H1 (cell line): ENCODE data around the gene KRT9. TPM values are rescaled to one million over a fixed set of nuclear protein-coding genes. Genes with fewer than 3 reads are reported as not detected.

Experiments used
- CTCF ChIA-PET: fragments of 300-600 bp; sonication (Branson Sonifier 250); formaldehyde crosslinking; loops from one replicate; lab custom pipeline; 2021; ENCODE audit not compliant: partially characterized antibody; lab: Charles Lee
- POLR2A ChIA-PET: fragments of 300-600 bp; sonication (Branson Sonifier 250); formaldehyde crosslinking; loops from one replicate; lab custom pipeline; 2021; ENCODE audit warnings: inconsistent platforms; ENCODE audit not compliant: partially characterized antibody; lab: Charles Lee
- DNase-seq, 2 experiments: peaks; one replicate each; pipeline versions ENCODE4 v3.0.0 to v3.0.0-alpha.2; 2010 to 2022; ENCODE audit warnings: low spot score in 2 of 2, low read depth in 1 of 2, mixed read lengths in 1 of 2
- FAIRE-seq: peaks from 2 replicates; lab custom pipeline; 2011; peaks lifted over from hg19 to GRCh38; lab: Jason Lieb, UNC
- H2AFZ ChIP-seq: 2 replicates; pipeline ENCODE4 v1.8.1; 2012; ENCODE audit warnings: low read length, inconsistent platforms
- H2AK5ac ChIP-seq: 2 replicates; pipeline ENCODE4 v1.6.1; 2013; ENCODE audit warnings: low read depth, low read length
- H2BK120ac ChIP-seq: replicated peaks from 2 replicates; pipeline ENCODE3; 2013; ENCODE audit warnings: low read depth, low read length, inconsistent platforms
- H2BK12ac ChIP-seq: 2 replicates; pipeline ENCODE4 v1.6.1; 2013; ENCODE audit warnings: low read depth, low read length
- H2BK15ac ChIP-seq: 2 replicates; pipeline ENCODE4 v1.6.1; 2013; ENCODE audit warnings: low read length
- H2BK20ac ChIP-seq: 2 replicates; pipeline ENCODE4 v1.6.1; 2013; ENCODE audit warnings: low read length
- H2BK5ac ChIP-seq: 2 replicates; pipeline ENCODE4 v1.6.1; 2013; ENCODE audit warnings: low read depth, low read length
- H3K14ac ChIP-seq: 2 replicates; pipeline ENCODE4 v1.6.1; 2013; ENCODE audit warnings: inconsistent platforms; ENCODE audit not compliant: insufficient read length
- H3K18ac ChIP-seq: 2 replicates; pipeline ENCODE4 v1.6.1; 2013; ENCODE audit warnings: low read length; ENCODE audit errors: extremely low read depth
- H3K23ac ChIP-seq: 2 replicates; pipeline ENCODE4 v1.6.1; 2013; ENCODE audit warnings: inconsistent platforms; ENCODE audit not compliant: insufficient read length
- H3K23me2 ChIP-seq: 2 replicates; pipeline ENCODE4 v1.6.1; 2013; ENCODE audit warnings: low read depth, low read length
- H3K27ac ChIP-seq: 2 replicates; pipeline ENCODE4 v1.6.1; 2011; ENCODE audit warnings: low read depth, low read length, inconsistent platforms
- H3K27me3 ChIP-seq, 4 experiments: replicated peaks in 1 of 4; 1 replicate in 1 of 4; 2 replicates in 3 of 4; pipeline versions ENCODE4 v1.6.1 to v1.8.1; 2011 to 2013; ENCODE audit warnings: low read length in 3 of 4, mild to moderate bottlenecking in 3 of 4, inconsistent platforms in 2 of 4, mixed read lengths in 2 of 4, moderate library complexity in 1 of 4; ENCODE audit not compliant: control insufficient read depth in 3 of 4, insufficient read depth in 3 of 4; ENCODE audit errors: extremely low read depth in 1 of 4
- H3K36me3 ChIP-seq, 4 experiments: 2 replicates each; pipeline versions ENCODE4 v1.6.1 to v1.8.1; 2011 to 2013; ENCODE audit warnings: mild to moderate bottlenecking in 4 of 4, low read length in 3 of 4, moderate library complexity in 2 of 4, control low read depth in 1 of 4, inconsistent platforms in 1 of 4; ENCODE audit not compliant: insufficient read depth in 4 of 4, control insufficient read depth in 2 of 4
- H3K4ac ChIP-seq: replicated peaks from 2 replicates; pipeline ENCODE3; 2013; ENCODE audit warnings: low read length, low read depth, mixed read lengths, inconsistent platforms; ENCODE audit not compliant: insufficient read length
- H3K4me1 ChIP-seq, 4 experiments: replicated peaks in 1 of 4; 1 replicate in 1 of 4; 2 replicates in 3 of 4; pipeline versions ENCODE4 v1.6.1 to v1.8.1; 2011 to 2013; ENCODE audit warnings: low read length in 3 of 4, inconsistent platforms in 2 of 4, mixed read lengths in 1 of 4; ENCODE audit not compliant: insufficient read depth in 4 of 4, control insufficient read depth in 3 of 4
- H3K4me2 ChIP-seq, 2 experiments: 2 replicates each; pipeline versions ENCODE4 v1.6.1 to v1.8.1; 2011 to 2013; ENCODE audit warnings: low read depth in 2 of 2, low read length in 2 of 2, control low read depth in 1 of 2, inconsistent platforms in 1 of 2, mild to moderate bottlenecking in 1 of 2; ENCODE audit not compliant: insufficient read depth in 1 of 2
- H3K4me3 ChIP-seq, 4 experiments: fragments of 200-600, 300-600 bp in 1 of 4; sonication (generic), shearing (Covaris generic), sonication (Bioruptor Twin) in 1 of 4; 2 replicates each; pipeline versions ENCODE4 v1.5.1 to v1.8.1; 2011 to 2016; ENCODE audit warnings: low read length in 4 of 4, low read depth in 3 of 4, control low read depth in 2 of 4, inconsistent platforms in 2 of 4, mild to moderate bottlenecking in 2 of 4, mixed read lengths in 1 of 4, moderate library complexity in 1 of 4; ENCODE audit not compliant: insufficient read depth in 2 of 4; ENCODE audit errors: extremely low read depth in 1 of 4
- H3K56ac ChIP-seq: replicated peaks from 2 replicates; pipeline ENCODE3; 2013; ENCODE audit warnings: low read depth, mild to moderate bottlenecking, mixed read lengths, low read length, inconsistent platforms; ENCODE audit not compliant: insufficient read length
- H3K79me1 ChIP-seq: 2 replicates; pipeline ENCODE4 v1.6.1; 2013; ENCODE audit warnings: low read depth, low read length, control low read depth
- H3K79me2 ChIP-seq, 2 experiments: 2 replicates each; pipeline versions ENCODE4 v1.6.1 to v1.8.1; 2012 to 2013; ENCODE audit warnings: low read length in 2 of 2, mild to moderate bottlenecking in 2 of 2, inconsistent platforms in 1 of 2; ENCODE audit not compliant: insufficient read depth in 2 of 2, control insufficient read depth in 1 of 2
- H3K9ac ChIP-seq, 4 experiments: replicated peaks in 1 of 4; 1 replicate in 1 of 4; 2 replicates in 3 of 4; pipeline versions ENCODE4 v1.6.1 to v1.8.1; 2011 to 2013; ENCODE audit warnings: low read depth in 3 of 4, low read length in 3 of 4, control low read depth in 2 of 4, mild to moderate bottlenecking in 2 of 4, moderate library complexity in 2 of 4, inconsistent platforms in 1 of 4; ENCODE audit errors: extremely low read depth in 1 of 4
- H3K9me3 ChIP-seq, 2 experiments: 2 replicates each; pipeline versions ENCODE4 v1.6.1 to v1.8.1; 2012 to 2013; ENCODE audit warnings: mild to moderate bottlenecking in 2 of 2, moderate library complexity in 2 of 2, control low read depth in 1 of 2, inconsistent platforms in 1 of 2, low read depth in 1 of 2, low read length in 1 of 2, mixed read lengths in 1 of 2; ENCODE audit not compliant: insufficient read depth in 2 of 2
- H4K20me1 ChIP-seq, 2 experiments: replicated peaks in 1 of 2; 2 replicates each; pipeline versions ENCODE3 to v1.8.1; 2011 to 2013; ENCODE audit warnings: inconsistent platforms in 2 of 2, low read length in 2 of 2, mild to moderate bottlenecking in 1 of 2; ENCODE audit not compliant: insufficient read depth in 2 of 2, control insufficient read depth in 1 of 2
- H4K5ac ChIP-seq: 2 replicates; pipeline ENCODE4 v1.6.1; 2013; ENCODE audit warnings: low read length, low read depth, mixed read lengths, inconsistent platforms; ENCODE audit not compliant: insufficient read length
- H4K8ac ChIP-seq: 2 replicates; pipeline ENCODE4 v1.8.0; 2013; ENCODE audit warnings: mild to moderate bottlenecking, moderate library complexity, low read length, inconsistent platforms; ENCODE audit not compliant: insufficient read depth; ENCODE audit errors: extremely low read depth
- H4K91ac ChIP-seq: replicated peaks from 2 replicates; pipeline ENCODE3; 2013; ENCODE audit warnings: low read length, mixed read lengths, inconsistent platforms; ENCODE audit not compliant: insufficient read length
- EP300 ChIP-seq, 2 experiments: IDR thresholded peaks; 1 replicate in 1 of 2; 2 replicates in 1 of 2; pipeline ENCODE4 v1.6.1; 2011 to 2012; ENCODE audit warnings: low read depth in 2 of 2, low read length in 2 of 2, mild to moderate bottlenecking in 2 of 2, borderline replicate concordance in 1 of 2, inconsistent platforms in 1 of 2, moderate library complexity in 1 of 2
- EZH2 ChIP-seq: fragments of 200-600 bp; sonication (generic); IDR thresholded peaks from 2 replicates; pipeline ENCODE4 v1.7.1; 2012; ENCODE audit warnings: low read depth, mild to moderate bottlenecking, moderate library complexity, low read length, inconsistent platforms; ENCODE audit not compliant: severe bottlenecking
- GTF2F1 ChIP-seq: IDR thresholded peaks from 2 replicates; pipeline ENCODE4 v1.6.1; 2012; ENCODE audit warnings: low read depth, low read length, improper control_type of control experiment, borderline replicate concordance
- KDM1A ChIP-seq: fragments of 200-600, 300-600 bp; sonication (generic); IDR thresholded peaks from 2 replicates; pipeline ENCODE4 v1.7.1; 2016; ENCODE audit warnings: mild to moderate bottlenecking, low read length, borderline replicate concordance
- POLR2AphosphoS5 ChIP-seq: IDR thresholded peaks from 2 replicates; pipeline ENCODE4 v1.6.1; 2011; ENCODE audit warnings: low read depth, low read length
- RXRA ChIP-seq: IDR thresholded peaks from 2 replicates; pipeline ENCODE4 v1.6.1; 2011; ENCODE audit warnings: low read depth, mild to moderate bottlenecking, low read length, moderate library complexity; ENCODE audit not compliant: insufficient read depth
- SRF ChIP-seq: IDR thresholded peaks from 2 replicates; pipeline ENCODE4 v1.6.1; 2011; ENCODE audit warnings: mild to moderate bottlenecking, low read depth, low read length, moderate library complexity
- TBP ChIP-seq: IDR thresholded peaks from 2 replicates; pipeline ENCODE4 v1.6.1; 2011; ENCODE audit warnings: low read depth, low read length, improper control_type of control experiment
- WGBS, 2 experiments: shearing (Covaris generic) in 1 of 2; methylation state at CpG; one replicate each; pipeline versions ENCODE4 v1.1.6 to v1.1.7; 2013 to 2015; ENCODE audit warnings: low lambda C conversion rate in 2 of 2, mixed read lengths in 2 of 2, inconsistent platforms in 1 of 2, low coverage in 1 of 2, missing lambda C conversion rate in 1 of 2; ENCODE audit not compliant: insufficient replicate concordance in 2 of 2, insufficient coverage in 1 of 2, insufficient read length in 1 of 2; ENCODE audit errors: extremely low coverage in 1 of 2, missing lambda C conversion rate in 1 of 2; 5-methylcytosine and 5-hydroxymethylcytosine counted together
- polyA plus RNA-seq, 7 experiments: library from polyadenylated mRNA; depleted of rRNA in 3 of 7; stranded (reverse) in 5 of 7; unstranded in 2 of 7; fragments of >200 nt in 5 of 7; fragments of 200-250 nt in 2 of 7; gene quantifications; 1 replicate in 5 of 7; 2 replicates in 1 of 7; 4 replicates in 1 of 7; pipeline versions ENCODE4 v1.2.1 to v1.2.3, GENCODE V29; 2011 to 2013; ENCODE audit warnings: missing spikeins in 2 of 7, mixed read lengths in 2 of 7
- total RNA-seq: library from RNA; stranded (reverse); fragmentation: NEBNext Ultra II Directional; extraction: Animal tissue kit (Norgen Biotek cat#: 25700); gene quantifications from 2 replicates; pipeline ENCODE4 v1.2.1, GENCODE V29; 2021

KRT9 gene
- total and polyA plus RNA-seq, 2 of the 8 experiments (the other 6 are each of a cell fraction or from before 2014, with no cell fraction given), result not detected

- Histone ChIP-seq H3K9me3 (no peaks in the 10 kb centered on the region), H4K91ac (no peak overlapping the region), H2AFZ (no peak overlapping the region), H2BK20ac (no peak overlapping the region), H4K20me1 (no peaks in the 10 kb centered on the region), H3K23me2 (no peaks in the 10 kb centered on the region), H3K27ac (no peak overlapping the region), H3K79me2 (no peaks in the 10 kb centered on the region), H3K18ac (no peak overlapping the region), H3K79me1 (no peaks in the 10 kb centered on the region), H3K4me1 (no peaks in the 10 kb centered on the region), H3K9ac (no peak overlapping the region), H2BK5ac (no peak overlapping the region), H3K4ac (no peak overlapping the region), H3K14ac (no peak overlapping the region), H3K56ac (no peak overlapping the region), H3K23ac (no peak overlapping the region), H2BK120ac (no peak overlapping the region), H2AK5ac (no peak overlapping the region), H3K36me3 (no peaks in the 10 kb centered on the region), H2BK12ac (no peak overlapping the region), H3K4me2 (no peak overlapping the region), H3K4me3 (no peak overlapping the region), H2BK15ac (no peak overlapping the region), H4K5ac (no peak overlapping the region), H3K27me3 (no peaks in the 10 kb centered on the region), H4K8ac (peak overlapping the region; percentile 12; the same call in 1 of the 2 replicates)
- CTCF ChIA-PET, result interaction anchor here (0.7 to 12.7 kb wide), 5 partner anchors 11 to 121 kb away, joined by 3 to 129 read pairs (median 4); no protein-coding TSS in a partner anchor
- FAIRE-seq, result no peak
- TF ChIP-seq SRF (no peak), GTF2F1 (no peak), EZH2 (no peak), KDM1A (no peak), EP300 (IDR thresholded peaks at IDR 0.05; ENCODE audit: borderline replicate concordance in 1 of 2, low read depth in 2 of 2, low read length in 2 of 2) (no peak), RXRA (no peak), POLR2AphosphoS5 (no peak), TBP (no peak)
- POLR2A ChIA-PET, result no interaction called here
- WGBS, 2 experiments, result 91% methylated on average over 6 of the region's 6 CpGs; no CpG with 5 or more reads in 1 of the 2 experiments
- DNase-seq, result no peak
Observed at GRCh38 chr17:41561554-41561953, 10.3 kb downstream of the KRT9 start.
